Measurements from ENCODE around the gene MAP3K20.

DNA sequence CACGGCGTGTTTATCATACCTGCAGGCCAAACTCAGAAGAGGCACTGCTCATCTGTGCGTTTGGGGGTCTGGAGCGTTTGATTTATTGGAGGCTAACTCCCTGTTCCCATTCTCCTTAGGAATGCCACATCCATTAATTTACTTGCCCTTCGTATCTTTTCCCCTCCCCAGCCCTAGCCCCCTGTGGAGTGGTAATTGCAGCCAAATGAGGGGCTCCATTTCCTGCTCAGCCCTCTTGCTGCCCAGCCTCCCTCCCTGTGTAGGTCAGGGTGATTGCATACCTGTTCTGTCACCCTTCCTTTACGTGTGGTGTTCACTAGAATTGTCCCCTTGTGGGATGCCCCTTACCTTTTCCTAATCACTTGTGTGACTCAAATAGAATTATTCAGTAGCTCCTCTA, 120.4 kb downstream of the MAP3K20 start:
- TF ChIP-seq POLR2AphosphoS5 (IDR thresholded peaks at IDR 0.05; ENCODE audit: low read depth, low read length) = no peak
- TF ChIP-seq, protein P1, sequence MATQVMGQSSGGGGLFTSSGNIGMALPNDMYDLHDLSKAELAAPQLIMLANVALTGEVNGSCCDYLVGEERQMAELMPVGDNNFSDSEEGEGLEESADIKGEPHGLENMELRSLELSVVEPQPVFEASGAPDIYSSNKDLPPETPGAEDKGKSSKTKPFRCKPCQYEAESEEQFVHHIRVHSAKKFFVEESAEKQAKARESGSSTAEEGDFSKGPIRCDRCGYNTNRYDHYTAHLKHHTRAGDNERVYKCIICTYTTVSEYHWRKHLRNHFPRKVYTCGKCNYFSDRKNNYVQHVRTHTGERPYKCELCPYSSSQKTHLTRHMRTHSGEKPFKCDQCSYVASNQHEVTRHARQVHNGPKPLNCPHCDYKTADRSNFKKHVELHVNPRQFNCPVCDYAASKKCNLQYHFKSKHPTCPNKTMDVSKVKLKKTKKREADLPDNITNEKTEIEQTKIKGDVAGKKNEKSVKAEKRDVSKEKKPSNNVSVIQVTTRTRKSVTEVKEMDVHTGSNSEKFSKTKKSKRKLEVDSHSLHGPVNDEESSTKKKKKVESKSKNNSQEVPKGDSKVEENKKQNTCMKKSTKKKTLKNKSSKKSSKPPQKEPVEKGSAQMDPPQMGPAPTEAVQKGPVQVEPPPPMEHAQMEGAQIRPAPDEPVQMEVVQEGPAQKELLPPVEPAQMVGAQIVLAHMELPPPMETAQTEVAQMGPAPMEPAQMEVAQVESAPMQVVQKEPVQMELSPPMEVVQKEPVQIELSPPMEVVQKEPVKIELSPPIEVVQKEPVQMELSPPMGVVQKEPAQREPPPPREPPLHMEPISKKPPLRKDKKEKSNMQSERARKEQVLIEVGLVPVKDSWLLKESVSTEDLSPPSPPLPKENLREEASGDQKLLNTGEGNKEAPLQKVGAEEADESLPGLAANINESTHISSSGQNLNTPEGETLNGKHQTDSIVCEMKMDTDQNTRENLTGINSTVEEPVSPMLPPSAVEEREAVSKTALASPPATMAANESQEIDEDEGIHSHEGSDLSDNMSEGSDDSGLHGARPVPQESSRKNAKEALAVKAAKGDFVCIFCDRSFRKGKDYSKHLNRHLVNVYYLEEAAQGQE (IDR thresholded peaks at IDR 0.05; ENCODE audit: insufficient read depth in 1 of 2, low read depth in 2 of 2, low read length in 2 of 2) = no peak
- TF ChIP-seq TAF1 (IDR thresholded peaks at IDR 0.05; ENCODE audit: borderline replicate concordance, insufficient read depth, low read length) = no peak
- TF ChIP-seq FOXP2 (optimal IDR thresholded peaks at IDR 0.05; ENCODE audit: borderline replicate concordance, extremely low read depth, extremely low read length, insufficient read depth) = no peak

All from PFSK-1 (cell line).